Activated CD8-positive, alpha-beta T cell treated with anti-CD3 and anti-CD28 coated beads, Interleukin-2, amount 10 ng/mL, durations not matched to agents 7 days and 5 days (primary cell): ENCODE data around the gene FRG1. TPM values are rescaled to one million over a fixed set of nuclear protein-coding genes. Genes with fewer than 3 reads are reported as not detected.
A peak's percentile ranks its signal among the peaks of the same experiment; 100 is the strongest.
"Not testable (repeated sequence)": the region's sequence is repeated elsewhere in the genome, so short reads cannot be mapped to it uniquely, and the experiment has no call there.

ENCODE experiments used
- ATAC-seq: fragments of 150-1000 bp; cut with Tn5 transposase; one replicate; pipeline ENCODE4 v1.10.0; 2021; ENCODE audit warnings: moderate library complexity
- CTCF ChIA-PET: fragments of 350-600 bp; sonication (Branson Sonifier 250); formaldehyde crosslinking; loops from one replicate; lab custom pipeline; 2021; ENCODE audit warnings: antibody characterized with exemption; lab: Charles Lee
- POLR2A ChIA-PET: fragments of 350-600 bp; sonication (Branson Sonifier 250); formaldehyde crosslinking; loops from one replicate; lab custom pipeline; 2021; ENCODE audit warnings: antibody characterized with exemption; lab: Charles Lee
- DNase-seq: peaks from one replicate; pipeline ENCODE4 v3.0.0-alpha.2; 2020
- H3K27ac Mint-ChIP-seq: one replicate; pipeline ENCODE4 v1.8.0; 2021; ENCODE audit warnings: mild to moderate bottlenecking, mixed read lengths
- H3K27me3 Mint-ChIP-seq: one replicate; pipeline ENCODE4 v1.8.0; 2021; ENCODE audit warnings: low read depth, mixed read lengths
- H3K36me3 Mint-ChIP-seq: one replicate; pipeline ENCODE4 v1.8.0; 2021; ENCODE audit warnings: low read depth, mixed read lengths
- H3K4me1 Mint-ChIP-seq: one replicate; pipeline ENCODE4 v1.8.0; 2021; ENCODE audit warnings: low read depth, mixed read lengths
- H3K4me3 Mint-ChIP-seq: one replicate; pipeline ENCODE4 v1.8.0; 2021; ENCODE audit warnings: mild to moderate bottlenecking, mixed read lengths
- H3K9me3 Mint-ChIP-seq: one replicate; pipeline ENCODE4 v1.8.0; 2022; ENCODE audit warnings: mixed read lengths; ENCODE audit not compliant: insufficient read depth
- total RNA-seq, 2 experiments: library from RNA; stranded (reverse); gene quantifications; one replicate each; pipeline ENCODE4 v1.2.3, GENCODE V29; 2021

FRG1 gene
- 10 to 100 TPM; 55.3 to 57.8 TPM for total RNA-seq

DNA sequence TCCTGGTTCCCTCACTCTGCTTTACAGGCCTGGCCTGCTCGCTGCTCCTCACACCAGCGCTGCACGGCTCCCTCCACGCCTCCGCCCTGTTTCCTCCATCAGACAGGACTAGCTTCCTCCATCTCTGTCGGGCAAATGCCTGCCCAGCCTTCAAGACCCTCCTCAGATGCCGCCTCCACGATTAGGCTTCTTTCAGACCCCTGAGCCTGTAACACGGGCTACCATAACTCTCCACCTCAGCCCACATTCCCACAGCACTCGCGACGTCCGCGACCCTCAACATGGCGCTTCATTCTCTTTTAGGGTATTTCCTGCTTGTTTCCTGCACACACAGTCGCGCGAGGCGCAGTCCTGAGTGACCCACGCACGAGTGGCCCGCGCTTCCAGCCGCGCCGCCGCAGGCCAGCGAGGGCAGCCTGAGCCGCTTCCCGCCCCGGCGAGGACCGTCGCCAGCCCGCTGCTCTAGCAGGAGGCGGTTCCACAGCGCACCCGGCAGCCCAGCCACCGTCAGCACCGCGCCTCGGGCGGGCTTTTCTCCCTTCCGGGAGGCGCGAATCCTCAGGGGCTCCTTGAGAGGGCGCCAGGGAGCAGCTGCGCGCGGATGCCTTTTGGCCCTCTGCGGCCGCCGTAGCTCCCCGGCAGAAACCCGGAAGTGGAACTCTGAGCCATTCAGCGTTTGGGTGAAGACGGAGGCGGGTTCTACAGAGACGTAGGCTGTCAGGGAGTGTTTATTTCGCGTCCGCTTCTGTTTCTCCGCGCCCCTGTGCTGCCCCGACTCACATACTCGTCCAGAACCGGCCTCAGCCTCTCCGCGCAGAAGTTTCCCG, at the start of gene FRG1:
FRG1 (plus strand) TSS at position 695 of the 827 bp plus-strand sequence. CDS start 138 bp downstream, outside the sequence.
- H3K9me3 Mint-ChIP-seq, result peaks cover 3% of the 10 kb centered on the region
- peak within 1 kb of the TSS; percentile 97 for H3K27ac Mint-ChIP-seq
- peak; percentile 96 for DNase-seq
- ChIA-PET POLR2A (interaction anchor here (0.6 to 2.4 kb wide), 3 partner anchors 9 to 169 kb away, joined by 3 to 8 read pairs (median 3); no protein-coding TSS in a partner anchor), CTCF (interaction anchor here (0.8 to 1.8 kb wide), 3 partner anchors 9 to 29 kb away, joined by 3 to 6 read pairs (median 6); no protein-coding TSS in a partner anchor)
- peak within 1 kb of the TSS; percentile 86 for H3K4me3 Mint-ChIP-seq
- H3K4me1 Mint-ChIP-seq, result peaks cover 35% of the 10 kb centered on the region
- peak; percentile 99 for ATAC-seq
- H3K27me3 Mint-ChIP-seq, result no peaks in the 10 kb centered on the region
- H3K36me3 Mint-ChIP-seq, result peaks cover 42% of the 10 kb centered on the region

DNA sequence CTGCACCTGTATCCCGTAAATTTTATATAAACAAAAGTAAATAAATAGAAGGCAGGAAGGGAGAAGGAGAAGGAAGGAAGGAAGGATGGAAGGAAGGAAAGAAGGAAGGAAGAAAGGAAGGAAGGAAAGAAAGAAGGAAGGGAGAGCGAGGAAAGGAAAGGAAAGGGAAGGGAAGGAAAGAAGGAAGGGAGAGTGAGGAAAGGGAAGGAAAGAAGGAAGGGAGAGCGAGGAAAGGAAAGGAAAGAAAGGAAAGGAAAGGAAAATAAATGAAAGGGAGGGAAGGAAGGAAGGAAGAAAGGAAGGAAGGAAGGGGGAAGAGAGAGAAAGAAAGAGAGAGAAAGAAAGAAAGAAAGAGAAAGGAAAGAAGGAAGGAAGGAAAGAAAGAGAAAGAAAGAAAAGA, 43.0 kb upstream of the FRG1 start:
- CTCF ChIA-PET, result no interaction called here
- H3K4me3 Mint-ChIP-seq, result no peak overlapping the region
- peaks cover 3% of the 10 kb centered on the region for H3K27me3 Mint-ChIP-seq
- no peaks in the 10 kb centered on the region for H3K36me3 Mint-ChIP-seq
- H3K27ac Mint-ChIP-seq, result no peak overlapping the region
- DNase-seq (no peak), ATAC-seq (no peak)
- H3K4me1 Mint-ChIP-seq, result no peaks in the 10 kb centered on the region
- POLR2A ChIA-PET, result no interaction called here
- H3K9me3 Mint-ChIP-seq, result peaks cover 2% of the 10 kb centered on the region

DNA sequence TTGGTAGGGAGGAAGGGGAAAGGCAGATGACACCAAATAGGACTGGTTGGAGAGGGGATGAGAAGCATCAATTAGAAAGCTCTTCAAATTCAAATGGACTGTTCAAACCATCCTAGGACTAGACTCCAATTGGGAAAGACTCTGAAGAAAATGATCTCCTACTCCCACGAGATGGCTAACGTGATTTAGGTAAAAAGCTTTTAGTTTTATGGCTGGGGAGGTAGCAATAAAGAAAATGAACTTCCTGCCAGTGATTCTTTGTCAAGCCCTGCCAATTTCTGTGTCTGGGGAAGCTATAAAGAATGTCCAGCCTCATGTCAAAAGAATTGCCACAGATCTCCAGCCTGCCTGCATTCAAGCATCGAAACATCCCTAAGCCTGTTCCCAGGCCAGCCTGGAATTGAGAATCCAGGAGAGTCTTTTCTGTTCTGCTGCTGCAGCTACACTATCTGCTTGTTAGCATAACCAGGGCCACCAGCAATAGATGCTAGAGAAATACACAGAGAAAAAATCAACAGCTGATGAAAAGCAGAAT, 41.1 kb upstream of the FRG1 start:
- ATAC-seq, H3K27me3 Mint-ChIP-seq, H3K9me3 Mint-ChIP-seq, H3K36me3 Mint-ChIP-seq, CTCF ChIA-PET, DNase-seq, H3K4me3 Mint-ChIP-seq, H3K27ac Mint-ChIP-seq, POLR2A ChIA-PET, H3K4me1 Mint-ChIP-seq: not testable (repeated sequence)

DNA sequence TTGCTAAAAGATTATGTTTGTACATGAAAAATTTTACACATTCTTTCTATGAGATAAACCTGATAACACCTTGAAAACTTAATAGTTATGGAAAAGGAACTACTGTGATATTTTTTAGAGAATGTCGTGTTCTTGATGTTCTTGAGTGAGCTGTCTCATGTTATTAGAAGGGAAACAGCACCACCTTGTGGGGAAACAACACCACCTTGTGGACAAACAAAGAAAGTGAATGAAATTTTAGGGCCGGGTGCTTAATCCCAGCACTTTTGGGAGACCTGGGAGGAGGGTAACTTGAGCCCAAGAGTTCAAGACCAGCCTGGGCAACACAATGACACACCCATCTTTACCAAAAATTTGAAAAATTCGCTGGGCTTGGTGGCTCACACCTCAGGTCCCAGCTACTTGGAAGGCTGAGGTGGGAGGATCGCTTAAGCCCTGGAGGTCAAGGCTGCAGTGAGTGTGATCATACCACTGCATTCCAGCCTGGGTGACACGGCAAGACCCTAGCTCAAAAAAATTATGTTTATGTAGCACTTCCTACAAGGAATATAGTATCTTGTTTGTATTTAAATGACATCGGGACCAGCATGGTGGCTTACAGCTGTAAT, 36.1 kb upstream of the FRG1 start:
- ATAC-seq, result peak; percentile 60
- not testable (repeated sequence) for H3K9me3 Mint-ChIP-seq

DNA sequence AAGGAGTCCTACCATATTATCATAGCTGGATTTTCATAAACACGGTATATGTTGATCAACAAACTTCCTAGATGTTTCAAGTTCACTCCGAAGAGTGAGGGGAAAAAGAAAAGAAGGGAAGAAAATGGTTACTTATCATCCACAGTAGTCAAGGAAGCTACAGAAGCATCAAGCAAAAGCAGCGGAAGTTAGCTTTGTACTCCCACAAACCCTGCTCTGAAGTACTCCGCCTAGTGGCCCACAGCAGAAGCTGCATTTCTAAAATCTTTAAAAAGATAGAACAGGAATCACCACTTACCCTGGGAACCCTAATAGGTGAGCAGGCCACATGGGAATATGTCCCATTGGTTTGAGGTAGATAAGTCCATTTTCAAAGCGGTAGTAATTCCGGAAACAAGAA, 28.5 kb upstream of the FRG1 start:
- ATAC-seq (no peak), DNase-seq (no peak)
- H3K4me3 Mint-ChIP-seq, result no peak overlapping the region
- H3K27me3 Mint-ChIP-seq, result peaks cover 12% of the 10 kb centered on the region
- H3K4me1 Mint-ChIP-seq, result no peaks in the 10 kb centered on the region
- ChIA-PET CTCF (interaction anchor here (1.2 to 1.4 kb wide), 2 partner anchors 28 to 29 kb away, joined by 3 to 6 read pairs; partner anchors contain the start of gene FRG1), POLR2A (no interaction called here)
- no peaks in the 10 kb centered on the region for H3K36me3 Mint-ChIP-seq
- peaks cover 5% of the 10 kb centered on the region for H3K9me3 Mint-ChIP-seq
- H3K27ac Mint-ChIP-seq, result no peak overlapping the region

More for the DNA sequence above, 36.1 kb upstream of the FRG1 start:
- H3K36me3 Mint-ChIP-seq, H3K4me1 Mint-ChIP-seq, H3K27ac Mint-ChIP-seq, H3K4me3 Mint-ChIP-seq, POLR2A ChIA-PET: not testable (repeated sequence)
- peaks cover 12% of the 10 kb centered on the region for H3K27me3 Mint-ChIP-seq
- CTCF ChIA-PET, result interaction anchor here (1.2 to 2.1 kb wide), 3 partner anchors 29 to 1352 kb away, joined by 3 to 4 read pairs (median 3); no protein-coding TSS in a partner anchor
- DNase-seq, result peak; percentile 66

DNA sequence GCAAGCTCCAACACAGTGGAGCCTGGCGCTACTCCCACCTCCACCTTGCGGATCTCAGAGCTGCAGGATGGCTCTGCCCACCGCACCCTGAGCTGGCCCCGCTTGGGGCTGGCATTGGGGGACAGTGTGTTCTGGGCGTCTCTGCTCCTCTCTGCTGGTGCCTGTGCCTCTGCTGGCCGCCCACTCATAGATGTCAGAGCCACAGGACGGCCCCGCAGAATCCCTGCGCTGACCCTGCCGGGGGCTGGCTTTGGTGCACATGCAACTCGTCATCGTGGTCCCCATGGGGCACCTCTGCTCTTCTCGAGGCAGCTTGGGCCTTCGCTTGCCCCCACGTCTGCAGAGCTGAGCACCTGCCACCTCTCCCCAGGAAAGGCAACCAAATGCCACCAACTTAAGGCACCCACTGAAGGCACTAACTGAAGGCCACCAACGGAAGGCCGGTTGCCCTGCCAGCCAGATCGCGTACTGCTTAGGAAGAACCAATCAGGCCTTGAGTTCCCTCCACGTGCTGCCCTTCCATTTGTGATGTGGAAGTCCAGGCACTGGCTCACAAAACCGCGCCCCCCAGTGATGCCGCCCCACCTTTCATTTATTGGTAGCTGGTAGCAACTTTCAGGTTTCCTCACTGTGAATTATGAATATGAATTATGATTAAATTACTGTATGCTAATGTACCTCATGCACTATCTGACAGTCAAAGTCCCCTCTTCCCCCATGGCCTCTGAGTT, 23.3 kb upstream of the FRG1 start:
- no peak overlapping the region for H3K27ac Mint-ChIP-seq
- peaks cover 9% of the 10 kb centered on the region for H3K36me3 Mint-ChIP-seq
- no peaks in the 10 kb centered on the region for H3K27me3 Mint-ChIP-seq
- H3K4me1 Mint-ChIP-seq, result no peaks in the 10 kb centered on the region
- DNase-seq (no peak), ATAC-seq (no peak)
- ChIA-PET POLR2A (no interaction called here), CTCF (no interaction called here)
- H3K9me3 Mint-ChIP-seq, result peaks cover 29% of the 10 kb centered on the region
- no peak overlapping the region for H3K4me3 Mint-ChIP-seq

DNA sequence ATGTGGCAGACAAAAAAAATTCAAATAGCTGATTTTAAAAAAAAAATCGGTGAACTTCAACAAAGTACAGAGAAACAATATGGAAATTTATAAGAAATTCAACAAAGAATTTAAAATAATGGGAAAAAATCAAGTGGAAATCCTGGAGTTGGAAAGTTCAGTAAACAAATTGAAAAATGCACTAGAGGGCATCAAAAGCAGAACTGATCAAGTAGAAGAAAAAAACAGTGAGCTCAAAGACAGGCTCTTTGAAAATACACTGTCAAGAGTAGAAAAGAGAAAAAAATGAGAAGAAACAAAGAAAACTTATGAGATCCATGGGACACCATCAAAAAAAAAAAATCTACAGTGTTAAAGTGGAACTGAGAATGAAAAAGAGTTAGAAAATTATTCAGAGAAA, 19.6 kb upstream of the FRG1 start:
- DNase-seq (no peak), ATAC-seq (no peak)
- Mint-ChIP-seq H3K4me1 (no peaks in the 10 kb centered on the region), H3K4me3 (no peak overlapping the region), H3K27me3 (no peaks in the 10 kb centered on the region), H3K9me3 (peaks cover 27% of the 10 kb centered on the region), H3K27ac (no peak overlapping the region), H3K36me3 (peaks cover 12% of the 10 kb centered on the region)
- ChIA-PET POLR2A (no interaction called here), CTCF (no interaction called here)

DNA sequence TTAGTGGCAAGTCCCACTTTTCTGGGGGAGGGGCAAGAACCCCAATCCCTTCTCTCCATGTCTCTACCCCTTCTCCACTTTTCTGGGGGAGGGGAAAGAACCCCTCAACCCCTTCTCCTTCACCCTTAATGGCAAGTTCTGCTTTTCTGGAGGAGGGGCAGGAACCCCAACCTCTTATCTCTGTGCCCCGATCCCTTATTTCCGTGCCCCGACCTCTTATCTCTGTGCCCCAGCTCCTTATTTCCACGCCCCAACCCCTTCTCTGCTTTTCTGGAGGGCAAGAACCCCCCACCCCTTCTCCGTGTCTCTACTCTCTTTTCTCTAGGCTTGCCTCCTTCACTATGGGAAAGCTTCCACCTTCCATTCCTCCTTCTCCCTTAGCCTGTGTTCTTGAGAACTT, 13.9 kb upstream of the FRG1 start:
- H3K4me3 Mint-ChIP-seq, CTCF ChIA-PET, POLR2A ChIA-PET, H3K36me3 Mint-ChIP-seq, DNase-seq, H3K27ac Mint-ChIP-seq, ATAC-seq, H3K27me3 Mint-ChIP-seq, H3K9me3 Mint-ChIP-seq, H3K4me1 Mint-ChIP-seq: not testable (repeated sequence)

DNA sequence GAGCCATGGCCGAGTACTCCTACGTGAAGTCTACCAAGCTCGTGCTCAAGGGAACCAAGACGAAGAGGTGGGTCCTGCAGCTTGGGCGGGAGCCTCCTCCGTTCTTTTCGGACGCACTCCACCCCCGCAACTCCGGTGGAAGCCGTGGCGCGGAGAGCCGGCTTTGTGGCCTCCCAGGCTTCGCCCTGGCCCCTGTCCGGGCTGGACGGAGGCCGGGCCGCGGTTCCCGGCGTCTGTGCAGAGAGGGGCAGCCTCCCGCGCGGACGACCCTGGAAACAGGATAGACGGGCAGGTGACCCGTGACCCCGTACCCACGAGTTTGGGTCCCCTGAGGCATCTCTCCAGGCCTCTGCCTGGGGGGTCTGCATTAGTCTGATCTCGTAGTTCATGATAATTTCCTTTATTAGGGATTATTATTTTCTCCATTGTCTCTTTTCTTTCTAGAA, 356 bp downstream of the FRG1 start:
- ChIA-PET CTCF (interaction anchor here (0.8 to 1.8 kb wide), 4 partner anchors 9 to 29 kb away, joined by 3 to 6 read pairs (median 4); no protein-coding TSS in a partner anchor), POLR2A (interaction anchor here (2.4 kb wide), 1 partner anchor 8 kb away, joined by 8 read pairs; no protein-coding TSS in a partner anchor)
- Mint-ChIP-seq H3K27me3 (no peaks in the 10 kb centered on the region), H3K4me3 (peak overlapping the region; percentile 86), H3K4me1 (peaks cover 41% of the 10 kb centered on the region), H3K27ac (peak overlapping the region; percentile 97), H3K36me3 (peaks cover 44% of the 10 kb centered on the region), H3K9me3 (peaks cover 3% of the 10 kb centered on the region)
- DNase-seq (no peak), ATAC-seq (no peak)

DNA sequence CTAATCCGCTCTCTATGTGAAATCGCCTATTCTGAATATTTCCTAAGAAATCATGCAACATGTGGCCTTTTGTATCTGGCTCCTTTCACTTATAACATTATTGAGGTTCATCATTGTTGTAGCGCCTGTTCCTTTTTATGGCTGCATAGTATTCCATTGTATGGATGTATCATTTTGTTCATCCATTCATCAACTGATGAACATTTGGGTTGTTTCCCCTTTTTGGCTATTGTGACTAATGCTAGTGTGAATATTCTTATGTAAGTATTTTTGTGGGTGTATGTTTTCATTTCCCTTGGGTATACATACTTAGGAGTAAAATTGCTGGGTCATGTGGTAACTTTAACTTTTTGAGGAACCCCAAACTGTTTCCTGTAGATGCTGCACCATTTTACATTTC, 1.7 kb downstream of the FRG1 start:
- DNase-seq, H3K27me3 Mint-ChIP-seq, H3K27ac Mint-ChIP-seq, CTCF ChIA-PET, H3K9me3 Mint-ChIP-seq, ATAC-seq, POLR2A ChIA-PET: not testable (repeated sequence)
- H3K36me3 Mint-ChIP-seq, result peaks cover 44% of the 10 kb centered on the region
- peaks cover 49% of the 10 kb centered on the region for H3K4me1 Mint-ChIP-seq
- peak overlapping the region; percentile 44 for H3K4me3 Mint-ChIP-seq

DNA sequence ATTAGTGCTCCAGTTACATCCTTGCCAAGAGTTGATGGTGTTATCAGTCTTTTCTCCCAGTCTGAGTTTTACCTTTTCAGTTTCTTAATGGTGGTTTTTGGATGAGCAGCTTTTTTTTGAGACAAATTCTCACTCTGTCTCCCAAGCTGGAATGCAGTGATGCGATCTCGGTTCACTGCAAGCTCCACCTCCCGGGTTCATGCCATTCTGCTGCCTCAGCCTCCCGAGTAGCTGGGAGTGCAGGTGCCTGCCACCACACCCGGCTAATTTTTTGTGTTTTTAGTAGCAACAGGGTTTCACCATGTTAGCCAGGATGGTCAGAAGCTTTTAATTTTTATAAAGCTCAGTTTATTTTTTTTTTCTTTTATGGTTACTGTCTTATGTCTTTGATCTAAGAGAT, 3.4 kb downstream of the FRG1 start:
- H3K27me3 Mint-ChIP-seq, CTCF ChIA-PET, H3K4me3 Mint-ChIP-seq, POLR2A ChIA-PET, H3K27ac Mint-ChIP-seq, DNase-seq, H3K9me3 Mint-ChIP-seq, ATAC-seq: not testable (repeated sequence)
- H3K36me3 Mint-ChIP-seq, result peaks cover 46% of the 10 kb centered on the region
- H3K4me1 Mint-ChIP-seq, result peaks cover 51% of the 10 kb centered on the region
